Mesenteric fat pad (tissue), 1 donor: Measurements from ENCODE around the gene TEX19. TPM values are rescaled to one million over a fixed set of nuclear protein-coding genes. Genes with fewer than 3 reads are reported as not detected.
"Not testable (repeated sequence)": the region's sequence is repeated elsewhere in the genome, so short reads cannot be mapped to it uniquely, and the experiment has no call there.

Experiments used
- DNase-seq: peaks from one replicate; pipeline ENCODE4 v3.0.0-alpha.2; 2020; ENCODE audit warnings: low spot score
- total RNA-seq: library from RNA; stranded (reverse); fragmentation: NEBNext Ultra II Directional; extraction: Animal tissue kit (Norgen Biotek cat#: 25700); gene quantifications from one replicate; pipeline ENCODE4 v1.2.1, GENCODE V29; 2021
- donor health status: DM: yes; HTN: yes; CAD: no.

TEX19 gene
- total RNA-seq, 1 donor from 2014 or later, result not detected

GRCh38 chr17:82406131-82406671, 47.2 kb downstream of the TEX19 start:
- no peak for DNase-seq

- no peak for DNase-seq
Measured at GRCh38 chr17:82407255-82407654, 48.2 kb downstream of the TEX19 start.

DNA sequence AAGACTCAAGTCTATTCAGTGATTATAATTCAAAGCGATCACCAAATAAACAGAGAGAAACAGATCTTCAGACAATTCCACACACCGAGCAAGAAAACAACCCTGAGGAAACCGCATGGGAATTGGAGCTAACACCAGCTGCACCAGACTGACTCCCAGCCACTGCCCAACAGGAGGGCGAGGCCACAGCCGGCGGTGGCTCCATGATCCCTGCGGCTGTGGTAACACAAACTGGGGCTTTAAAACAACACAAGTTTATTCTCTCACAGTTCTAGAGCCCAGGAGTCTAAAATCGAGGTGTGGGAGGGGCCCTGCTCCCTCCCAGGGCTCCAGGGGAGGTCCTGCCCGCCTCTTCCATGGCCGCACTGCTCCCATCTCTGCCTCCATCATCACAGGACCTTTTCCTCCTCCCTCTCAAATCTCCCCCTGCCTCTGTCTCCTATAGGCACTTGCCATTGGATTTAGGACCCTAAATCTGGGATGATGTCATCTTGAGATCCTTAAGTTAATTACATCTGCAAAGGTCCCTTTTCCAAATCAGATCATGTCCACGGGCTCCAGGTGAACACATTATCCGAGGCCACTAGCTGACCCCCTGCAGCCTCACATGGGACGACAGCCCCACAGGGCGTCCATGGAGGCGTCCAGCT, 49.4 kb downstream of the TEX19 start:
- DNase-seq, result no peak

DNA sequence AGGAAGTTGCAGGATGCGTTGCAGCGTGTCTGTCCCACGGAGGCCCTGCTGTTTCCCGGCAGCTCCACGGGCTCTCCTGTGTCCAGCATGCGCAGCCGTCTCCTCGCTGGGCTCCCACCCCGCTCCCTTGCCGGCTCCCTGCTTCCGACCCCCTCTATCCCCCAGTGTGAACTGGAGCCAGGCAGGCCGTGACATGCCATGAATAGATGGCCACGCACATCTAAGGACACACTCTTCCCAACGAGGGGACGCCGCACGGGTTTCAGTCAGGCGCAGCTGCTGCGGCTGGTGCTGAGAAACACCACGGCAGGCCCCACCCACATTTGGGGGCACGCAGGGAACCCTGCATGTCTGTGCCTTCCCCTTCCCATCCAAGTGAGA, 49.9 kb downstream of the TEX19 start:
- no peak for DNase-seq

- no peak for DNase-seq
Measured at GRCh38 chr17:82410014-82410716, 51.1 kb downstream of the TEX19 start.

- no peak for DNase-seq
Measured at GRCh38 chr17:82411396-82412053, 52.5 kb downstream of the TEX19 start.

DNA sequence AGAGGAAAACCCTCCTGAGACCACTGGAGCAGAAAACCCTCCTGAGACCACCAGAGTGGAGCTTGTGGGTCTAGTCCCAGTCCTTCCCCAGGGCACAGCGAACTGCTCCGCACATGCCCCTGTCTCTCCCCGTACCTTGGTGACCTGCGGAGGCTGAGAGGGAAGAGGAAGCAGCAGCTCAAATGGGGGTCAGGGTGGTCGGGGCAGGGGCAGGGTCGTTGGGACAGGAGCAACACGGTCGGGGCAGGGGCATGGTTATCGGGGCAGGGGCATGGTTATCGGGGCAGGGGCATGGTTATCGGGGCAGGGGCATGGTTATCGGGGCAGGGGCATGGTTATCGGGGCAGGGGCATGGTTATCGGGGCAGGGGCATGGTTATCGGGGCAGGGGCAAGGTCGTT, 53.0 kb downstream of the TEX19 start:
- DNase-seq, result not testable (repeated sequence)

DNA sequence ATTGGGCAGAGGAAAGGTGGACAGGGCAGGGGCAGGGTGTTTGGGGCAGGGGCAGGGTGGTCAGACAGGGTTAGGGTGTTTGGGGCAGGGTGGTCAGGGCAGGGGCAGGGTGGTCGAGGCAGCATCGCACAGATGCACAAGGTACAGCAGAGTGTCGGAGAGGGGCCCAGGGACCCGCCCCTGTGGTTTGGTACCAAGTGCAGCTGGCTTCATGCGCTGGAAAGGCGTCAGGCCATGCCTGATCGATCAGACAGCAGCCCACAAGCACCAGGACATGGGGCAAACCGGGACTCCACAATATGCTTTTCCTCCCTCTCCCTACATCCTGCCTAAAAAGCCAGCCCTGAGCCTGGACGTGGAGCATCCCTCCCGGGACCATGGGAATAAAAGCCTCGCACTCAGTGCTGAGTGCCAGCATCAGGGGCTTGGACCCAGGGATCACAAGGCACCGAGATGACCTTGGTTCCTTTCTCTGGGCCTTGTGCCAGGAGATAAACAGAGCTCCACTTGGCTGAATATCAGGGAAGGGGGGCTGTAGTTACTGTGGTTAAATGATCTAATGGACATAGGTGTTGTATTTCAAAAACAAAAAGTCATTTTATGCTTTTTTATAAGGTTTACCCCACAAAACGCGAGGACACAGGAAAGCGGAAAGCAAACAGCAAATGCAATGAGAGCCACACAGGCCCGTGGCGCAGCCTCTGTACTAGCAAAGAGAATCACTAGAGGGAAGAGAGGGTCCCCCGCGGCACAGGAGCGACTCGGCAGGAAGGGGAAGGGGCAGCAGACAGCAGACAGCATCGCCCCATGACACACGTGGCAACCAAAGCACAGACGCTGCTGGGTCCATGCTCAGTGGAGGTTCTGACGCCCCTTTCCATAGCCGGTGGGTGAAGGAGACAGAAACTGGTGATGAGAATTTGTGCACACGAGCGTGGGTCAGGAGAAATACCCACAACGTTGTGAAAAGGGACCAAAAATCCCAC, 53.8 kb downstream of the TEX19 start:
- DNase-seq, result no peak

Other genes starting within 250 kb of the TEX19 start
- 24.7 TPM for gene CCDC57, start 146.4 kb upstream of the TEX19 start, total RNA-seq
- gene SLC16A3, start 130.2 kb upstream of the TEX19 start, total RNA-seq, result 65.0 TPM
- gene CSNK1D, start 85.5 kb upstream of the TEX19 start, total RNA-seq, result 171 TPM
- gene CD7, start 41.6 kb upstream of the TEX19 start, total RNA-seq, result 3.2 TPM
- gene SECTM1, start 25.5 kb upstream of the TEX19 start, total RNA-seq, result 14.6 TPM
- not detected for gene UTS2R, start 12.5 kb downstream of the TEX19 start, total RNA-seq
- 24.1 TPM for gene HEXD, start 59.1 kb downstream of the TEX19 start, total RNA-seq
- gene OGFOD3, start 59.3 kb downstream of the TEX19 start, total RNA-seq, result 22.6 TPM
- gene CYBC1, start 91.5 kb downstream of the TEX19 start, total RNA-seq, result 84.9 TPM
- 57.3 TPM for gene NARF, start 99.5 kb downstream of the TEX19 start, total RNA-seq
- gene FOXK2, start 160.5 kb downstream of the TEX19 start, total RNA-seq, result 65.3 TPM